GM18499 (cell line): Measurements from ENCODE around the gene CGB7.
"Not testable (repeated sequence)": the region's sequence is repeated elsewhere in the genome, so short reads cannot be mapped to it uniquely, and the experiment has no call there.

Source experiments
- ATAC-seq: cut with Tn5 transposase; IDR thresholded peaks from one replicate; pipeline ENCODE4 v1.9.1; 2021; ENCODE audit warnings: moderate number of reproducible peaks; ENCODE audit not compliant: insufficient read depth, unreplicated experiment

The CGB7 gene

DNA sequence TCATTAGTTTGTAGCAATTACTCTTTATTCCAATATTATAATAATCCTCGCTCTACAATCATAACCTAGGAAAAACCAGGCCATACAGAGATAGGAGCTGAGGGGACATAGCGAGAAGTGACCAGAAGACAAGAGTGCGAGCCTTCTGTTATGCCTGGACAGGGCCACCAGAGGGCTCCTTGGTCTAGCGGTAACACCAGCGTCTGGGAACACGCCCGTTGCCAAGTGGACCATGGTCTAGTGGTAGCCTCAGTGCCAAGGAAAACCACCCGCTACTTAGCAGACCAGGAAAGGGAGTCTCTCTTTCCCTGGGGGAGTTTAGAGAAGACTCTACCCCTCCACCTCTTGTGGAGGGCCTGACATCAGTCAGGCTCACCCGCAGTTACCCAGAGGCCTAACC, 17.3 kb upstream of the CGB7 start:
- ATAC-seq, result not testable (repeated sequence)

GRCh38 chr19:49073514-49074378, 16.2 kb upstream of the CGB7 start:
- ATAC-seq, result no peak

DNA sequence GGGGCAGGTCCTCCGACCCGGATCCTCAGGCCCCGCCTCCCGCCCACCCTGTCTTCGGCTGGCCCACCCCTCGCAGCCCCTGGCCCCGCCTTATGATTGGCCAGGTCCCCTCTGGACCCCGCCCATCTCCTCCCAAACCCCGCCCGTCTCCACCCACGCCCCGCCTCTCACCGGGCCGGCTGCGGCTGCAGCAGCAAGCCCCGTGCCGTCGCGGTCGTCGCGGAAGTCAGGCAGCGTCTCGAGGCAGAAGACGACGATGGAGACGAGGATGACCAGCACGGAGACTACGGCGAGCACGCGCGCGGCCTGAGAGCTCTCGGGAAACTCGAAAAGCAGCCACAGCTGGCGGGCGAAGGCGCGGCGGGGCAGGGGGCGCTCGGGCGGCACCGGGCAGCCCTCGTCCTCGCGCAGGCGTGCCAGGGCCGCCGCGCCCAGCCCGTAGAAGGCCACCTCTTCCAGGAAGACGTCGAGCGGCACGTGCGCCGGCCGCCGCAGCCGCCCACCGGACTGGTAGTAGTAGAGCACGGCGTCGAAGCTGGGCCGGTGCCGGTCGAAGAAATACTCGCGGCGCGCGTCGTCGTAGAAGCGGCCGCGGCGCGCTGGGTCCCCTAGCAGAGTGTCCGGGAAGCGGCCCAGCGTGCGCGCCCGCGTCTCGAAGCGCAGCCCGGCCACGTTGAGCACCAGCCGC, 14.5 kb upstream of the CGB7 start:
- no peak for ATAC-seq

- no peak for ATAC-seq
Observed at GRCh38 chr19:49070416-49070815, 12.9 kb upstream of the CGB7 start.

DNA sequence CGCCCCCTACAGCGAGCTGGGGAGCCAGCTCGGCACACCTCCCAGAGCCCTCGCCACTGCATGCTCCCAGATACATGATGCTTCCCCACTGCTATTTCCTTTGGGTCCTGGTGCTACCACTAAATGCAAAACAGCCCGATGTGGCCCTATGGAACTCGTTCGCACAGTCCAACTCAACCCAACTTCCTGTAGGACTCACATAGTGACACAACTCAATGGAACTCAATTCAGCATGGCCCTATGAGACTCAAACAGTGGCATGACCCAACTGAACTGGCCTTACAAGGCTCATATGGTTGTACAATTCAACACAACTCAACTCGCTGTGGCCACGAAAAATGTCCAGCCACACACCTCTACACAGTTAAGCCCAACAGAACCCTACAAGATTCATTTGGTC, 11.5 kb upstream of the CGB7 start:
- no peak for ATAC-seq

GRCh38 chr19:49067554-49067953, 10.0 kb upstream of the CGB7 start:
- no peak for ATAC-seq

DNA sequence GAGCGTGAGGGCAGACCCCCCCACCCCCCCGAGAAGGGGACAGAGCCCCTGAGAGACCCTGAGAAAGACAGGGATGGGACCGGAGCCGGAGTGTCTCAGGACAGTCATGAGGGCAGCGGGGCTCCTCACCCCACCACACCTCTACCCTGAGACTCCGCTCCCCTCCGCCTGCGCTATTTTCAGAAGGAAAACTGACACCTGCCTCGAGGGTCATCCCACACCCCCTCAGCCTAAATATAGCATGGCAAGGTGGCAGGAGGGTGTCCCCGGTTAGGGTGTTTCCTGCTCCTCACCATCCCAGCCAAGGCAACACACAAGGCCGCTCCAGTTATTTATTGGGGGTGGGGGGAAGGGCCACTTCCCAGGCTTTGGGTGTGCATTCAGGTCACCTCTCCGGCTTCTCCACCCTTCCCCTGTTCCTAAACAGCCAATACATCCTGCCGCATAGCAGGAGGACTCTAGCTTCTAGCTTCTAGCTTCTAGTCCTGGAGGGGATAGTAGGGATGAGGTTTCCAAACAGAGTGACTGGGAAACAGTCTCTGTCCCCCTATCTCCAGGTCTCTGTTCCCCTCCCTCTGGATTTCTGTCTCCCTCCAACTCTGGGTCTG, 8.5 kb upstream of the CGB7 start:
- ATAC-seq, result no peak

- no peak for ATAC-seq
Observed at GRCh38 chr19:49064768-49065611, 7.4 kb upstream of the CGB7 start, which contains the start of gene NTF4. Gene NTF4, minus strand, starts transcription at chr19:49064818. Its CDS starts 2,821 bp downstream, at chr19:49061997.

- ATAC-seq, result no peak
Observed at GRCh38 chr19:49064029-49064629, 6.6 kb upstream of the CGB7 start.

GRCh38 chr19:49061445-49061844, 3.9 kb upstream of the CGB7 start:
- ATAC-seq, result no peak

DNA sequence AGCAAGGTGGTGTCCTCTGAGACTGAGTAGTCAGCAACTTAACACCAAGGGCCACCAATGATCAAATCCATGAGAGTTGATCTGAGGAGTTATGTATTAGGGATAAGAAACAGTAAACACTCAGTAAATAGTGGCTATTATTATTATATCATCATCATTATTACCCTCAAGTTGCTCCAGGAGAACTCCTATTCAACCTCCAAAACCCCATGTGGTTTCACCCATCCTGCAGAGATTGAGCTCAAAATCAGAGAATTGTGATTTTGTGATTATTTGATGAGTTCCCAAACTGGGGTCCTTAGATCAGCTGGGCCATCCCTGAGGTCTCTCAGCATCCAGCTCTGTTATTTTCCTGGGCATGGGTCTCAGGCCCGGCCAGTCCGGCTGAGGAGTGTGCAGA, 3.5 kb upstream of the CGB7 start:
- no peak for ATAC-seq

- ATAC-seq, result no peak
Observed at GRCh38 chr19:49059053-49059452, 1.5 kb upstream of the CGB7 start.

DNA sequence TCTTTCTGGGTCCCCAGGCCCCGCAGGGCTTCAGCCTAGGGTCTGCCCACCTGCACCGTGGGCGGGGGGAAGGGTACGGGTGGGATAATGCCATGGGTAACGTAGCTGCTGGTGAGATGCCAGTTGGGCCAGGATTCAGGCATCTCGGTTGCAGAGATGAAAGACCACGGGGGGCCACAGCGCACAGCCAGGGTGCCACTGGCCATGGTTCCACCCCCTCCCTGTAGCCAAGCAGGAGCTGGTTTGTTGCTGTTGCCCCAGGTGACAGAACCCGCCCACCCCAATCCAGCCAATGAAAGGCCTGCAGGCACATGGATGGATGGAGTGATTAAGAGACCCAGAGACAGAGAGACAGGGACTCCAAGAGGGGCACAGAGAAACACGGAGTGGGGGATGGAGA, 1.0 kb upstream of the CGB7 start:
- no peak for ATAC-seq

GRCh38 chr19:49056902-49057596, 500 bp downstream of the CGB7 start:
- not testable (repeated sequence) for ATAC-seq

DNA sequence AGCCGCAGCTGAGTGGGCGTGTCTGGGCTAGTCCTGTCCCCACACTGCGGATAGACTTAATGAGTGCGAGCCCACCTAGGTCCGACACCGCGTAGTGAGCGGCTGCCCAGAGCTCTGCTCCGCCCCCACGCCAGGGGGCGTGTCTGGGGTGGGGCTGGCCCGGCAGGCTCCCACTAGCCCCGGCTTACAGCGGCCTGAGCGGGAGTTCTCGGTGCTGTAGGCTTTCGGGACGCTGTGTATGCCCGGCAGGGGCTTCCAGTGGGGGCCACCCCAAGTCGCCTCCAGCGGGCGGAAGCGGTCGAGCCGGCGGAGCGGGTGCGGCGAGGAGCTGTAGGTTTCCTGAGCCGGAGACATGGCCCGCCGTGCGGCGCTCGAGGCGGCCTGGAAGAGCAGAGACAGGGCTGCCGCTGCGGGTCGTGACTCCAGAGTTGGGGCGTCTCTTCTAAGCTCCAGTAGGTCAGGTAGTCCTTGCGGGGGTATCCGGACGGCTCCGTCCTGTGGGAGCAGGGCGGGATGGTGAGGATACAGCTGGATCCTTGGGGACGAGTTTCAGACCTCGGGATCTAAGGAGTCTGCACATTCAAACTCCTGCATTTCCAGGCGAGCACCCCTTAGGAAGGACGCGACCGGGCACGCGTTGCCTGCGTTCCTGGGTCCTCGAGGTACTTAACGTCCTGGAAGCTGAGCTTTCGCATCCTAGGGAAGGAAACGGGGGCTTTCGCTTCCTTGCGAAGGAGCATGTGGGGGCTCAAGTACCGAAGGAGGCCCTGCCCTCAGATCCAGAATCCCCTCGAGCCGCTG, 1.2 kb downstream of the CGB7 start:
- no peak for ATAC-seq

DNA sequence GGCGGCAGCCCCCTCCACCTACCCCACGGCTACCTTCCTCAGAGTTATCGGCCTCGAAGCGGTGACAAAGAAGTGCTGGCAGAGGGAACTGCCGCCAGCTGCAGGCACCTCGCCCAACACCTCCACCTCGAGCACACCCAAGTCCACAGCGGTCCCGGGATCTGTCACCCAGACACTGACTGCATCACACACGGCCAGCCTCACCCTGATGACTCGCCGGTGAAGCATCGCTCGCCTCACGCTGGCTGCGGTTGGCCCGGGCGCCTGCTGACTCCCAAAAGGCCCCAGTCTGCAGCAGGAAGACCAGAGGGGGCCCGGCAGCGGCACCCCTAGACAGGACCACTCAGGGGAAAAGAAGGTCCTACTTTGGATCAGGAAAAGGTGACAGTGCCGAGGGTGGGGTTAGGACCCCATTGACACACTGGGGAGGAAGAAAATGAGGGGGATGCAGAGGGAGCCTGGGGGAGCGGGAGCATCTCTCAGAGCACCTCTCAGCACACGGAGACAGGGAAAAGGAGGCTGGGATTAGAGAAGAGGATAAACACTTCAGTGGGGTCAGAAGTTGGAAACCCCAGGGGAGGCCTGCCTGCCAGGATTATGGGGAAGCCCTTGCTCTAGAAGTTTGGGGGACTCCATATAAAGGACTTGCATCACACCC, 7.0 kb downstream of the CGB7 start:
- ATAC-seq, result not testable (repeated sequence)

DNA sequence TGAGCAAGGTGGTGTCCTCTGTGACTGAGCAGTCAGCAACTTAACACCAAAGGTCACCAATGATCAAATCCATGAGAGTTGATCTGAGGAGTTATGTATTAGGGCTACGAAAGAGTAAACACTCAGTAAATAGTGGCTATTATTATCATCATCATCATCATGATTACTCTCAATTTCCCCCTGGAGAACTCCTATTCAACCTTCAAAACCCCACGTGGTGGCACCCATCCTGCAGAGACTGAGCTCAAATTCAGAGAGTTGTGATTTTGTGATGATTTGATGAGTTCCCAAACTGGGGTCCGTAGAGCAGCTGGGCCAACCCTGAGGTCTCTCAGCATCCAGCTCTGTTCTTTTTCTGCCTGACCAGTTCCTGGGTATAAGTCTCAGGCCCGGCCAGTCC, 7.7 kb downstream of the CGB7 start:
- not testable (repeated sequence) for ATAC-seq

GRCh38 chr19:49049011-49049410, 8.5 kb downstream of the CGB7 start, which contains the start of gene CGB8:
Gene CGB8, minus strand, starts transcription at chr19:49049111. Its CDS starts 372 bp downstream, at chr19:49048739.
- ATAC-seq, result not testable (repeated sequence)
